ENCODE results near the gene APOOL.
A peak's percentile ranks its signal among the peaks of the same experiment; 100 is the strongest.
"Not testable (repeated sequence)": the region's sequence is repeated elsewhere in the genome, so short reads cannot be mapped to it uniquely, and the experiment has no call there.

Gene APOOL, protein sequence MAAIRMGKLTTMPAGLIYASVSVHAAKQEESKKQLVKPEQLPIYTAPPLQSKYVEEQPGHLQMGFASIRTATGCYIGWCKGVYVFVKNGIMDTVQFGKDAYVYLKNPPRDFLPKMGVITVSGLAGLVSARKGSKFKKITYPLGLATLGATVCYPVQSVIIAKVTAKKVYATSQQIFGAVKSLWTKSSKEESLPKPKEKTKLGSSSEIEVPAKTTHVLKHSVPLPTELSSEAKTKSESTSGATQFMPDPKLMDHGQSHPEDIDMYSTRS

DNA sequence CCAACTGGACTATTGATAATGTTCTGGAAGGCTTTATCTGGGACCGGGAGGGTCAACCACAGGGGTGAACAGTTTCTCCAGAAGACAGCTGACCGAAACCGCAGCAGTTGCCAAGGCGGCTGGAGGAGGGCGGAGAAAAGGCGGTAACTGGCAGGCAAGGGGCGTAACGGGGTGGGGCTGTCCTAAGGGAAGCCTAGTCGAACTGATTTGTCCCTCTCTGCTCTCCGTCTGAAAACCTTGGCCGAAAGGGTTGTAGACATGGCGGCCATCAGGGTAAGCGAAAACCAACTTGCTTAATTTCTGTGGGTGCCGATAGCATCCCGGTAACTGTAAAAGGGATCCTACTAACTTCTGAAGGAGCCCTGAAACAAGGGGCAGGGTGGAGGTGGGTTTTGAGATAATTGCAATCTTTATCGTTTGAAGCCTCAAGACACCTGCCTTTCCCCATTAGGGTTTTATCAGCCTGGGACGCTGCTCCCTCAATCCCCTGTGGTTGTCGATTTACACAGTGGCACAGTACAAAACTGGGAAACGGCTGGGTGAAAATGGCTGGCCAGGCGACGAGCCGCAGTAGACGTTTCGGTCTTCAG is at the start of gene APOOL:
APOOL (plus strand) TSS at position 223 of the 590 bp plus-strand sequence; CDS start at position 259, 36 bp downstream.
- DNase-seq (ENCODE audit: low read depth in 2 of 2) = peak; percentile 45 to 51

DNA sequence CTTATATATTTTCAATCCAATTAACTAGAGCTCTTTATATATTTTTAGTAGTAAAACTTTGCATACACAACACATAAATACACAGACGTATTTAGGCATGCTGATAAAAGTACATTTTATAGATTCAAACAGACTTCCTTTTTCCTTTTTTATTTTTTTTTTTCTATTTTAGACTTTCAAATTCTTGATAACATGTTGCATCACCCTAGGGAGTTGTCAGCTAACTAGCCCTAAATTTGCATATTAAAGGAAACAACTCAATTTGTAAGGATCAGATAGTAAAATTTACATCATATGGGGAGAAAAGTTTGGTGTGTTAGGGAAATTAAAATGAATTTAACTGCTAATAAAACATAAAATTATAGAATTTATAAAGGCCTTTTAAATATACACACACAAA is 47.4 kb upstream of the APOOL start:
- DNase-seq (ENCODE audit: low read depth in 2 of 2) = no peak

- no peak for DNase-seq (ENCODE audit: low read depth in 2 of 2)
These were observed 28.9 kb upstream of the APOOL start for GRCh38 chrX:84974803-84975202.

DNA sequence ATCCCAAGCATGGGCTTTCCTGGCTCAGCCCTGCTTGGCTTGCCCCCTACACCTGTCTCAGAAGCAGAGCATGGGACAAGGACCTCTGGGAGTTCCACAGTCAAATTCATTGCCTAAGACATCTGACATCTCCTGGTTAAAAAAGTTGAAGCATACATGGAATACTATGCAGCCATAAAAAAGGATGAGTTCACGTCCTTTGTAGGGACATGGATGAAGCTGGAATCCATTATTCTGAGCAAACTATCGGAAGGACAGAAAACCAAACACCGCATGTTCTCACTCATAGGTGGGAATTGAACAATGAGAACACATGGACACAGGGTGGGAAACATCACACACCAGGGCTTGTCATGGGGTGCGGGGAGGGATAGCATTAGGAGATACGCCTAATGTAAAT is 11.9 kb upstream of the APOOL start:
- DNase-seq (ENCODE audit: low read depth in 2 of 2) = not testable (repeated sequence)

DNA sequence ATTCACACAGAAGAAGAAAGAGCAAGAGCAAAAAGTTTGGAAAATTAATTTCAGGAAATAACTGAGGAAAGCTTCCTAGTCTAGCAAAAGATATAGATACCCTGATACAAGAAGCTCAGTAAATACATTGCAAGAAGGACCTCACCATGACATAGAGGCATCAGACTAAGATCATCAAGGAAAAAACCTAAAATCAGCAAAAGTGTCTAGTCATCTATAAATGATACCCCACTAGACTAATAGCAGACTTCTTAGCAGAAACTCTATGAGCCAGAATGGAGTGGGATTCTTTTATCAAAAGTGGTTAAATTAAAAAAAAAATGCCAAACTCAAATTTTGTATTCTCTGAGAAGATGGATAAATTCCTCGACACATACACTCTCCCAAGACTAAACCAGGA is 10.5 kb upstream of the APOOL start:
- no peak for DNase-seq (ENCODE audit: low read depth in 2 of 2)

DNA sequence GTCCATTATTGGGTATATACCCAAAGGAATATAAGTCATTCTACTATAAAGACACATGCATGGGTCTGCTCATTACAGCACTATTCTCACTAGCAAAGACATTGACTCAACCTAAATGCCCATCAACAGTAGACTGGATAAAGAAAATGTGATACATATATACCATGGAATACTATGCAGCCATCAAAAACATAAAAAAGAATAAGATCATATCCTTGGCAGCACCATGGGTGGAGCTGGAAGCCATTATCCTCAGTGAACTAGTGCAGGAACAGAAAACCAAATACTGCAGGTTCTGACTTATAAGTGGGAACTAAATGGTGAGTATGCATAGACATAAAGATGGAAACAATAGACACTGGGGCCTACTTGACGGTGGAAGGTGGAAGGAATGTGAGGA is 2.3 kb upstream of the APOOL start:
- DNase-seq (ENCODE audit: low read depth in 2 of 2) = no peak

GRCh38 chrX:85004255-85004654 is 578 bp downstream of the APOOL start:
- DNase-seq (ENCODE audit: low read depth in 2 of 2) = no peak

DNA sequence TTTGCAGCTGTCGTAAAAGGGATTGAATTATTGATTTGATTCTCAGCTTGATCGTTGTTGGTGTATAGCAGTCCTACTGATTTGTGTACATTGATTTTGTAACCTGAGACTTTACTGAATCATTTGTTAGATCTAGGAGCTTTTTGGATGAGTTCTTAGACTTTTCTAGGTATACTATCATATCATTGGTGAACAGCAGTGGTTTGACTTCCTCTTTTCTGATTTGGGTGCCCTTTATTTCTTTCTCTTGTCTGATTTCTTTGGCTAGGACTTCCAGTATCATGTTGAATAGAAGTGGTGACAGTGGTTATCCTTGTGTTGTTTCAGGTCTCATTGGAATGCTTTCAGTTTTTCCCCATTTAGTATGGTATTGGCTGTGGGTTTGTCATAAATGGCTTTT is 8.4 kb downstream of the APOOL start:
- no peak for DNase-seq (ENCODE audit: low read depth in 2 of 2)

- not testable (repeated sequence) for DNase-seq (ENCODE audit: low read depth in 2 of 2)
These were observed 11.7 kb downstream of the APOOL start for GRCh38 chrX:85015351-85015750.

DNA sequence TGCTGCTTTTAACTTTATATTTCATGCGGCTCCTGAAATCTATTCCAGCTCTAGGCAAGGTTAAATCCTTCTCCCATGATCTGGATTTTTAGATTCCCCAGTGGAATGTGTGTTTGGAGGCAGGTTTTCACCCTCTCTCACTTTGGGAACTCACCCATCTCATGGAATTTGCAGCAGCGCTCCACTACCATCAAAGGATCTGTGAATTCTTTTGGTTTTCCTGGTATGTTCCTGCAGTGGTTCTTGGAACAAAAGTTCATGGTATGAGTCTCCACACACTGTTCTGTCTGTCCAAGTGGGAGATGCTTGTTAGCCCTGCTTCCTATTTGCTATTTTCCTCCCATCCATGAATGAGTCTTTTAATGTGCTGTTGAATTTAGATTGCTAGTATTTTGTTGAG is 14.0 kb downstream of the APOOL start:
- DNase-seq (ENCODE audit: low read depth in 2 of 2) = no peak

GRCh38 chrX:85018471-85018870 is 14.8 kb downstream of the APOOL start:
- DNase-seq (ENCODE audit: low read depth in 2 of 2) = no peak

DNA sequence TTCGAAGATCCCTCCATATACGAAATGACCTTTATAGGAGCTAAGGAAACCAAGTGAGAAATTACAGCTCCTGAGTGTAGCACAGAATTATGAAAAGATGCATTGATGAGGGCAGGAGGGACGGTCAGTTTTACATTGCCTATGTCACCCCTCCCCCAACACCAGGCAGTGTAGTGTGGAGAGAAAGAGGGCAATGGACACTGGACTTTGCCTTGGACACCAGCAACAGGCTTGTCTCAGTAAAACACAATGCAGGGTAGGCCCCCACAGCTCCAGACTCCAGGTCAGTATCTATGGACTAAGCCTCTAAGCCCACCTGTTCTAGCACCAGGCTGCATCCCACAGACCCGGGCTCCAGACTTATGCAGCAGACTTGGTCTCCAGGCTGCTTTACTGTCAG is 16.5 kb downstream of the APOOL start:
- DNase-seq (ENCODE audit: low read depth in 2 of 2) = no peak

- no peak for DNase-seq (ENCODE audit: low read depth in 2 of 2)
These were observed 20.4 kb downstream of the APOOL start for GRCh38 chrX:85024044-85024443.

DNA sequence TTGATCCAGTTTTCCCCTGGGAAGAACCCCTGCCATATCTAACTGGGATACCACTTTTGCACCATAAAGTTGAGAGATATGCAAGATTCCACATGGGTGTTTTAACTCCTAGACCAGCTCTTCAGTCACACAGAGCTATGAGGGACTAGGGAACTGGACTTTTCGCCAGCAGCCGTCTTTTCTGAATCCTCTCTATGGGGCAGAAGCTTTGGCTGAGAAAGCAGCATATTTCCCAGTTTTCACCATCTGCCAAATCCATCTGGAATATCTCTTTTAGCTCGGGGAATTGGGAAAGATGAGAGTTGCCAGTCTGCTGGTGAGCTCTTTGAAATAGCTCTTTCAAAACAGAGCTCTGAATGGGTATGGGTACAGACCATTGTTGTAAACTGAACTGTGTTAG is 20.9 kb downstream of the APOOL start:
- no peak for DNase-seq (ENCODE audit: low read depth in 2 of 2)

GRCh38 chrX:85026170-85026569 is 22.5 kb downstream of the APOOL start:
- no peak for DNase-seq (ENCODE audit: low read depth in 2 of 2)

DNA sequence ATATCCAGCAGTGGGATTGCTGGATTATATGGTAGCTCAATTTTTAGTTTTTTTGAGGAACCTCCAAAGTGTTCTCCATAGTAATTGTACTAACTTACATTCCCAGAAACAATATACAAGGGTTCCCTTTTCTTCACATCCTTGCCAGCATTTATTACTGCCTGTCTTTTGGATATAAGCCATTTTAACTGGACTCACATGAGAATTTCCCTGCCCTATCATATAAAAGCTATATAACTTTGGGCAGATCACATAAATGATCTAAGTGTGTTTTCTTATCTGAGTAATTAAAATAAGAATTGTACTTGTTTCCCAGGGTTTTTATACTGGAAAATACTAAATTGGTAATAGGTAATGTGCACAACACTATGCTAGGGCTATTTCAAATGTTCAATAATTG is 25.4 kb downstream of the APOOL start:
- no peak for DNase-seq (ENCODE audit: low read depth in 2 of 2)

DNA sequence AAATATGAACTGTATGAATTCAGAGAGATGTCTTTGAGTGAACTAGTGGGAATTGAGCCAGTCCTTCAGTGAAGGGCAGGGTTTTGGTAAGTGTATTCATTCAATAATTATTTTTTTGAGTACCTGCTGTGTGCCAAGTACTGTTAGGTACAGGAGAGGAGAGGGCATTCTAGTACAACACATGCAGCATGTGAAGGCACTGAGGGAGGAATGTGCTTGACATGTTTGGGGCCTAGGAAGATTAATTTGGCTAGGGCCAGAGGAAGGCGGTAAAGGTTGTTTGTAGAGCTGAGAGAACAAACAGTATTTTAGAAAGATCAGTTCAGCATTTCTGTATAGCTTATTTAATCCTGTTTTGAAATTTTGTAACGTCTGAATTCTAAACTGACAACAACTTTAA is 27.8 kb downstream of the APOOL start:
- DNase-seq (ENCODE audit: low read depth in 2 of 2) = no peak

GRCh38 chrX:85037114-85037513 is 33.4 kb downstream of the APOOL start:
- DNase-seq (ENCODE audit: low read depth in 2 of 2) = no peak

DNA sequence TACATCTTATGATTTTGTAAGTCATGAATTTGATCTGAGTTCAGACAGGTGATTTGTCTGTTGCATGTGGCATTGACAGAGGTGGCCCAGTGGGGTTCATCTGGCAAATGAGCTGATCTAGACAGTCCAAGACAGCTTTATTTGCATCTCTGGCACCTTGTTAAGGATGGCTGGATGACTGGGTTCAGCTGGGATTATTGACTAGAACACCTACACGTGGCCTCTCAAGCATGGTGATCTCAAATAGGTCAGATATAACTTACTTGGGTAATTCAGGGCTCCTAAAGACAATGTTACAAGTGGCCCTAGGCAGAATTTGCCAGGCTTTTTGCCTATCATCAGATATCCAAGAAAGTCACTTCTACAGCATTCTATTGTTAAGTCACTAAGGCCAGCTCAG is 48.0 kb downstream of the APOOL start:
- DNase-seq (ENCODE audit: low read depth in 2 of 2) = no peak

DNA sequence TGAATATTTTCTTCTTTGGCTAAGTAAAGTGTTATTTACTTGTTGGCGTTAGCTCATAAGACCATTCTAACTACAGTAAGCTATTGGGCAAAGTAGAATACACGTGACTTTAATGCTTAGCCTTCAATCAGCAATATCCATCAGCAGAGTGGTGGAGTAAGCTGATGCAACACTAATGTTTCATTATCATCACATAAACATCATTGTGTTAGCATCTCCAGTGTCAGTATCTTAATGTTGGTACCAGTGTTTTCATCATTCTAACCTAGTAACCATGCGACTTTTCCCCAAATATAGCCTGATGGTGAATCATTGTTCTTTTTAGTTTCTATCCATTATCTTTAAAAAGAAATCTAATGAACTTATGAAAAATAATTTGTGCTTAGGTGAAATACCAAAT is 48.5 kb downstream of the APOOL start:
- no peak for DNase-seq (ENCODE audit: low read depth in 2 of 2)

- DNase-seq (ENCODE audit: low read depth in 2 of 2) = no peak
These were observed 49.1 kb downstream of the APOOL start for GRCh38 chrX:85052636-85053343.

DNA sequence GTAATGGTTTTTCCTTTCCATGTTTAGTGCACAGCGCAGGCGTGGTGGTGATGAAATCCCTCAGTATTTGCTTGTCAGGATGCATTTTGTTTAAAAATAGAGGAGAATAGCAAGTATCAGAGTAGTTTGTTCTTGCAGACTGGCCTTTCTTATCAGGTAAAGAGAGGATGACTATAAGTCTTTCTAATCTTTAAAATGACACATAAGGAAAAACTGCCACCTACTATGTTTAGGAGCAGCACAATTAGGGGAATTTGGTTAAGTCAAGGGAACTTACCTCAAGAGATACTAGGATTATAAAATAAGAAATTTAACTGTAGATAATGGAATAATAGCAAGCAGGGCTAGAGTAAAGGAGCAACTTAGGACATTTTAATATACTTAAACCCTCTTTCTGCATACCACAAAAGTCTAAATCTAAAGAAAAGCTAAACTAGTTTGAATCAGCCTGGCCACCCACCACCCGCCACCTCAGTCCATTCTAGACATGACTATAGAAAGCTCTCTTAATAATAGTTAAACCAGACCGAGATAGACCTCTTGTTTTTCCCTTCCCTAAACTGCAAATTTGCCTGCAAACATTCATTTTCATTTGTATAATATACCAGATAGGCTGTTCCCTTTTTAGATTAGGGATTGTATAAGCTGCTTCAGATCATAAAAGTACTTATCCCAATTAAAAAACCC is 62.0 kb downstream of the APOOL start:
- no peak for DNase-seq (ENCODE audit: low read depth in 2 of 2)

DNA sequence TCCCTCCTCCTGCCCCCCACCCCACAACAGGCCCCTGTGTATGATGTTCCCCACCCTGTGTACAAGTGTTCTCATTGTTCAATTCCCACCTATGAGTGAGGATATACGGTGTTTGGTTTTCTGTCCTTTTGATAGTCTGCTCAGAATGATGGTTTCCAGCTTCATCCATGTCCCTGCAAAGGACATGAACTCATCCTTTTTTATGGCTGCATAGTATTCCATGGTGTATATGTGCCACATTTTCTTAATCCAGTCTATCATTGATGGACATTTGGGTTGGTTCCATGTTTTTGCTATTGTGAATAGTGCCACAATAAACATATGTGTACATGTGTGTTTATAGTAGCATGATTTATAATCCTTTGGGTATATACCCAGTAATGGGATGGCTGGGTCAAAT is 73.6 kb downstream of the APOOL start:
- not testable (repeated sequence) for DNase-seq (ENCODE audit: low read depth in 2 of 2)
